AG08395 (cell line): ENCODE results near the gene KCNH6.

Experiments used
- DNase-seq: peaks from one replicate; pipeline ENCODE4 v3.0.0; 2012; ENCODE audit warnings: mixed read lengths, low spot score

KCNH6 gene

GRCh38 chr17:63533433-63534077 is 10.4 kb downstream of the KCNH6 start:
- DNase-seq = no peak

GRCh38 chr17:63534078-63534570 is 11.0 kb downstream of the KCNH6 start:
- no peak for DNase-seq

GRCh38 chr17:63534816-63535455 is 11.8 kb downstream of the KCNH6 start:
- no peak for DNase-seq

GRCh38 chr17:63535640-63536039 is 12.5 kb downstream of the KCNH6 start:
- no peak for DNase-seq

GRCh38 chr17:63537001-63537400 is 13.8 kb downstream of the KCNH6 start:
- DNase-seq = no peak

- no peak for DNase-seq
These were observed 15.0 kb downstream of the KCNH6 start for GRCh38 chr17:63537991-63538692.

GRCh38 chr17:63538693-63539595 is 15.8 kb downstream of the KCNH6 start:
- no peak for DNase-seq

GRCh38 chr17:63540590-63540989 is 17.4 kb downstream of the KCNH6 start:
- no peak for DNase-seq

- DNase-seq = no peak
These were observed 19.0 kb downstream of the KCNH6 start for GRCh38 chr17:63542218-63542545.

- no peak for DNase-seq
These were observed 20.0 kb downstream of the KCNH6 start for GRCh38 chr17:63542942-63543821.

- DNase-seq = no peak
These were observed 20.8 kb downstream of the KCNH6 start for GRCh38 chr17:63543822-63544420.

GRCh38 chr17:63544467-63545301 is 21.5 kb downstream of the KCNH6 start:
- no peak for DNase-seq

GRCh38 chr17:63546308-63547082 is 23.3 kb downstream of the KCNH6 start:
- DNase-seq = no peak

GRCh38 chr17:63547083-63547523 is 23.9 kb downstream of the KCNH6 start:
- DNase-seq = no peak

GRCh38 chr17:63549289-63549945 is 26.3 kb downstream of the KCNH6 start:
- no peak for DNase-seq

- DNase-seq = peak; percentile 100
These were observed 27.0 kb downstream of the KCNH6 start, which contains the start of gene DCAF7 for GRCh38 chr17:63549946-63550816. DCAF7 (plus strand) TSS chr17:63550477; CDS start chr17:63550678, 201 bp downstream.
